ENCODE results near the gene LIFR.

The LIFR gene

DNA sequence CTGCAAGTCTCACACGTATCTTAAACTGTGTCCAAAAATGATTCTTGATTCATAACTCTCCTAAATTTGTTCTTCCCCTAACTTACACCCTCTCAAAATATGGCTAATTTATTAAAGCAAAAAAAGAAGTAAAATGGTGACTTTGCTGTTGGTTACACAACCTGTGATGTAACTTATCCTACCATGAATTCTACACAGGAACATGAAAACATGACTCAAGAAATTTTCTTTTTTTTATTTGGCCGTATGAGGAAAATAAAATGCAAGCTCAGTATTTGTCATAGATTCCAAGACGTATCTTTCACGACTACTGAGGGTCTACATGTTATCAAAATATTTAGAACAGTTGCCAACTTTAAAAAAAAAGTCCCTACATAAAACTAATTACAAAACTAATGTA lies 9.2 kb downstream of the LIFR start:
- Histone ChIP-seq H3K4me3 (ENCODE audit: low read depth in 1 of 2, low read length in 2 of 2) (no peak overlapping the region), H3K27me3 (ENCODE audit: low read depth, low read length) (no peaks in the 10 kb centered on the region), H3K36me3 (ENCODE audit: control insufficient read depth in 1 of 2, insufficient read depth in 2 of 2, low read length in 2 of 2) (no peaks in the 10 kb centered on the region), H3K4me1 (ENCODE audit: control insufficient read depth in 1 of 2, insufficient read depth in 2 of 2, low read length in 2 of 2) (no peaks in the 10 kb centered on the region), H3K27ac (ENCODE audit: low read length) (no peak overlapping the region), H3K9me3 (ENCODE audit: control insufficient read depth in 1 of 2, low read length in 2 of 2) (no peaks in the 10 kb centered on the region)

DNA sequence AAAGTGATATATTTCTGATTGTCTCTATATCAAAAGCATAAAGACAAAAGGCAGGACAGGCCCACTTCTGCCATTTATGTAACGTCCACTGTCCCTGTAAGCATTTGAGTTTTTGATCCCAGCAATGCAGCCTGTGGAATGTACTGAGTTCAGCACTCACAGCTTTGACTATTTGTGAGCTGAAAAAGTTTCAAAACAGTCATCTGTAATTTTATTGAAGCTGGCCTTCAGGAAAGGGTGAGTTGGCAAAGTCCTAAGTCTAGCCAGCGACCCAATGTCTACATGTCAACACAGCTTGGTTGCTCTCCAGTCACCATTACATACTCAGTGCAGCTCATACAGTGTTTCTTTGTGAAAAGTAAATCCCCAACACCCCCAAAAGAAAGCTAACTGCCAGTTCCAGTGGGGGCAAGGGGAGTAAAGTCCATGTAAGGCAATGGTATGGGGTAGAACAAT lies 9.7 kb downstream of the LIFR start:
- H3K4me1 ChIP-seq (ENCODE audit: control insufficient read depth in 1 of 2, insufficient read depth in 2 of 2, low read length in 2 of 2): no peaks in the 10 kb centered on the region

GRCh38 chr5:38543886-38544285 lies 12.6 kb downstream of the LIFR start:
- H3K9me3 ChIP-seq (ENCODE audit: control insufficient read depth in 1 of 2, low read length in 2 of 2): no peaks in the 10 kb centered on the region
- no peak overlapping the region for H3K4me3 ChIP-seq (ENCODE audit: low read depth in 1 of 2, low read length in 2 of 2)
- no peaks in the 10 kb centered on the region for H3K4me1 ChIP-seq (ENCODE audit: control insufficient read depth in 1 of 2, insufficient read depth in 2 of 2, low read length in 2 of 2)
- no peaks in the 10 kb centered on the region for H3K27me3 ChIP-seq (ENCODE audit: low read depth, low read length)
- H3K27ac ChIP-seq (ENCODE audit: low read length): no peak overlapping the region
- no peaks in the 10 kb centered on the region for H3K36me3 ChIP-seq (ENCODE audit: control insufficient read depth in 1 of 2, insufficient read depth in 2 of 2, low read length in 2 of 2)

More for the DNA sequence above, 9.7 kb downstream of the LIFR start:
- Histone ChIP-seq H3K27ac (ENCODE audit: low read length) (no peak overlapping the region), H3K36me3 (ENCODE audit: control insufficient read depth in 1 of 2, insufficient read depth in 2 of 2, low read length in 2 of 2) (no peaks in the 10 kb centered on the region), H3K27me3 (ENCODE audit: low read depth, low read length) (no peaks in the 10 kb centered on the region), H3K9me3 (ENCODE audit: control insufficient read depth in 1 of 2, low read length in 2 of 2) (no peaks in the 10 kb centered on the region), H3K4me3 (ENCODE audit: low read depth in 1 of 2, low read length in 2 of 2) (no peak overlapping the region)

- Histone ChIP-seq H3K9me3 (ENCODE audit: control insufficient read depth in 1 of 2, low read length in 2 of 2) (no peaks in the 10 kb centered on the region), H3K36me3 (ENCODE audit: control insufficient read depth in 1 of 2, insufficient read depth in 2 of 2, low read length in 2 of 2) (no peaks in the 10 kb centered on the region), H3K27ac (ENCODE audit: low read length) (no peak overlapping the region), H3K27me3 (ENCODE audit: low read depth, low read length) (no peaks in the 10 kb centered on the region), H3K4me3 (ENCODE audit: low read depth in 1 of 2, low read length in 2 of 2) (no peak overlapping the region), H3K4me1 (ENCODE audit: control insufficient read depth in 1 of 2, insufficient read depth in 2 of 2, low read length in 2 of 2) (no peaks in the 10 kb centered on the region)
Measured at GRCh38 chr5:38543074-38543473, 13.4 kb downstream of the LIFR start.

DNA sequence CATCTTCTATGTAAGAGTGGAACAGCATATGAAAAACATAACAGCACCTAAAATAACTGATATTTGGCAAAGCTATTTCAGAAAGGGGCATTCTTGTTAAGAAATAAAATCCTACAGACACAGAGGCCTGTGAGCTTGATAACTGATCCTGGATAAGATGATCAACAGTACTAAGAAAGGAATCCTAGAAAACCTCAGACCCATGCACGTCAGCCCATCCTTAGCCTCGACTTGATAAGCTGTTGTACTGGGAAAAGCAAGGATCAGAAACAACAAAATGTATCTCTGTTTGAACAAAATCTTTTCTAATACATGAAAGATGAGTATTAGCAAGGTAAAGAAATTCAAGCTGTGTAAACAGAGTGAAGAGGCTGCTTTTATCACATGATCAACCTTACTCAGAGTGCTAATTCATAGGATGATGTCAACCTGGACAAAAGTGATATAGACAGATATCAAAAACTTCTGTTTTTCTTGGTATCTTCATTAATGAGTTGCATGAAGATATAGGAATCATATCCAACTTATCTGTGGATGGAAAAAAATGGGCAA lies 15.2 kb downstream of the LIFR start:
- Histone ChIP-seq H3K9me3 (ENCODE audit: control insufficient read depth in 1 of 2, low read length in 2 of 2) (no peaks in the 10 kb centered on the region), H3K4me3 (ENCODE audit: low read depth in 1 of 2, low read length in 2 of 2) (no peak overlapping the region), H3K27me3 (ENCODE audit: low read depth, low read length) (no peaks in the 10 kb centered on the region), H3K27ac (ENCODE audit: low read length) (no peak overlapping the region), H3K4me1 (ENCODE audit: control insufficient read depth in 1 of 2, insufficient read depth in 2 of 2, low read length in 2 of 2) (no peaks in the 10 kb centered on the region), H3K36me3 (ENCODE audit: control insufficient read depth in 1 of 2, insufficient read depth in 2 of 2, low read length in 2 of 2) (no peaks in the 10 kb centered on the region)

DNA sequence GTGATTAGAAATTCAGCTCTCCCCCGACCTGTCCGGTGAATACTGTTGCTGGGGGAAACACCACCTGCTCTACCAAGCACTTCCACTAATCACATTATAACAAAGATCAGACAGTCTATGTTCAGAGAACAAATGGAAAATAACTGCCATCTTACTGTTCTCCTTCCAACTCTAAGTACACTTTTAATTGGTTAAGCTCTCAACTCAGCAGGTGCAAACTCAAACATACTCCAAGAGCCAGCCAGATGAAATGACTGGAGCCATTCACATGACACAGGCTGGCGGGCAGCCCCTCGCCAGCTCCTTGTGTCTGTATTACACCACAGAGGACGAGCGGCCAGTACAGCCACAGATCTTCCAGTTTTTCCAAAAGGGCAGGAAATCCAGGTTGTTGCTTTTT lies 16.1 kb downstream of the LIFR start:
- H3K4me3 ChIP-seq (ENCODE audit: low read depth in 1 of 2, low read length in 2 of 2): no peak overlapping the region

DNA sequence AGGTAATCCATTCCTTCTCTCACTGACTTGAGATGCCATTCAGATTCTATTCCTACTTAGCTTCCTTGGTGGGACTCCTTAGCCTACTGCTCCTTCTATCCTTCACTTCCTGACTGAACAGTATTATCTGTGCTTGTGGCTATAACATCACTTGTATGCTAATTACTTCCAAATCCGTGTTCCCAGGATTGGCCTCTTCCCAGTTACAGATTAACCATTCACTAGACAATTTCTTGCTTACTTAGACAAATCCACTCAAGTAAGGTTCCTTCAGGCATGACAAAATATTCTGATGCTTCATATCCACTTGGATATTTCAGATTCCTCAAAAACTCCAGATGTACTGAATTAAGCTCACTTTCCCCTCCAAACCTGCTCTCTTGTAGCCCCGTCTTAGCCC lies 18.3 kb downstream of the LIFR start:
- Histone ChIP-seq H3K4me1 (ENCODE audit: control insufficient read depth in 1 of 2, insufficient read depth in 2 of 2, low read length in 2 of 2) (no peaks in the 10 kb centered on the region), H3K4me3 (ENCODE audit: low read depth in 1 of 2, low read length in 2 of 2) (no peak overlapping the region), H3K27ac (ENCODE audit: low read length) (no peak overlapping the region), H3K9me3 (ENCODE audit: control insufficient read depth in 1 of 2, low read length in 2 of 2) (no peaks in the 10 kb centered on the region), H3K36me3 (ENCODE audit: control insufficient read depth in 1 of 2, insufficient read depth in 2 of 2, low read length in 2 of 2) (no peaks in the 10 kb centered on the region), H3K27me3 (ENCODE audit: low read depth, low read length) (no peaks in the 10 kb centered on the region)

More for the DNA sequence above, 16.1 kb downstream of the LIFR start:
- H3K27me3 ChIP-seq (ENCODE audit: low read depth, low read length): no peaks in the 10 kb centered on the region
- H3K27ac ChIP-seq (ENCODE audit: low read length): no peak overlapping the region
- no peaks in the 10 kb centered on the region for H3K9me3 ChIP-seq (ENCODE audit: control insufficient read depth in 1 of 2, low read length in 2 of 2)
- H3K4me1 ChIP-seq (ENCODE audit: control insufficient read depth in 1 of 2, insufficient read depth in 2 of 2, low read length in 2 of 2): no peaks in the 10 kb centered on the region
- no peaks in the 10 kb centered on the region for H3K36me3 ChIP-seq (ENCODE audit: control insufficient read depth in 1 of 2, insufficient read depth in 2 of 2, low read length in 2 of 2)

- Histone ChIP-seq H3K9me3 (ENCODE audit: control insufficient read depth in 1 of 2, low read length in 2 of 2) (no peaks in the 10 kb centered on the region), H3K27me3 (ENCODE audit: low read depth, low read length) (no peaks in the 10 kb centered on the region), H3K4me1 (ENCODE audit: control insufficient read depth in 1 of 2, insufficient read depth in 2 of 2, low read length in 2 of 2) (no peaks in the 10 kb centered on the region), H3K36me3 (ENCODE audit: control insufficient read depth in 1 of 2, insufficient read depth in 2 of 2, low read length in 2 of 2) (no peaks in the 10 kb centered on the region), H3K4me3 (ENCODE audit: low read depth in 1 of 2, low read length in 2 of 2) (no peak overlapping the region), H3K27ac (ENCODE audit: low read length) (no peak overlapping the region)
Measured at GRCh38 chr5:38537505-38537904, 18.9 kb downstream of the LIFR start.

DNA sequence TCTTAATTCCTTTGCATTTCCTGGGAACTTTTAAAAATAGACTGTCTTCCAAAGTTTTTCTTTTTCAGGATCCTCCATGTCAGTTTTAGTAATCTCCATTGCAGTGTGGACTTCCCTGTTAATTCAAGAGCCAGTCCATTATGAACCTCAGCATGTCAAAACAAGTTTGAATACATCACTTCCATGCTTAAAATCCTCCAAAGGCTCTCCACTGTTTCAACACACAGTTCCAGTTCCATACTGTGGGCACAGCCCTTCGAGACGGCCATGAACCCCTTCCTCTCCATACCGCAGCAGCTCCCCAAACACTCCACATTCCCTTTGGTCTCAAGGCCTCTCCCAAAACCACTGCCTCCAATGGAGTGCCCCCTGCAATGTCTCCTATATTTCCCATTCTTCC lies 19.5 kb downstream of the LIFR start:
- H3K4me1 ChIP-seq (ENCODE audit: control insufficient read depth in 1 of 2, insufficient read depth in 2 of 2, low read length in 2 of 2): no peaks in the 10 kb centered on the region
- H3K27ac ChIP-seq (ENCODE audit: low read length): no peak overlapping the region
- H3K9me3 ChIP-seq (ENCODE audit: control insufficient read depth in 1 of 2, low read length in 2 of 2): no peaks in the 10 kb centered on the region
- H3K36me3 ChIP-seq (ENCODE audit: control insufficient read depth in 1 of 2, insufficient read depth in 2 of 2, low read length in 2 of 2): no peaks in the 10 kb centered on the region
- no peak overlapping the region for H3K4me3 ChIP-seq (ENCODE audit: low read depth in 1 of 2, low read length in 2 of 2)
- H3K27me3 ChIP-seq (ENCODE audit: low read depth, low read length): no peaks in the 10 kb centered on the region

DNA sequence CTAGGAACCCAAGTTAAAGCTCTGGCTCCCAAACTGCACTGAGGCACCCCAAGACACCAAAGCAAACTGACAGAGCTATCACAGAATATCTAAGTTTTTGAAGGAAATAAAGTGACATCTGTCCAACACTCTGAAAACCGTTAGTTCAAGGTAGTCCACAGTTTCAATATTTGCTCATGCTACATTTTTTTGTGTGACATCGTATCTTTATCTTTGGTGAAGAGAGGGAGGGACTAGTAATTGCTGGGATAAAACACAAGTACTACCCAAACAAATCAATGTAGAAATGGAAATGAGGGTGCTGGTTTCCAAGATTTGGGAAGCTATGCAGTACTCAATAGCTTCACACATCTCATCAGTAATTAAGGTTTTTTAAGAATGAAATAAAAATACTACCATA lies 20.6 kb downstream of the LIFR start:
- H3K27me3 ChIP-seq (ENCODE audit: low read depth, low read length): no peaks in the 10 kb centered on the region
- H3K9me3 ChIP-seq (ENCODE audit: control insufficient read depth in 1 of 2, low read length in 2 of 2): no peaks in the 10 kb centered on the region
- no peak overlapping the region for H3K4me3 ChIP-seq (ENCODE audit: low read depth in 1 of 2, low read length in 2 of 2)
- H3K36me3 ChIP-seq (ENCODE audit: control insufficient read depth in 1 of 2, insufficient read depth in 2 of 2, low read length in 2 of 2): no peaks in the 10 kb centered on the region
- no peaks in the 10 kb centered on the region for H3K4me1 ChIP-seq (ENCODE audit: control insufficient read depth in 1 of 2, insufficient read depth in 2 of 2, low read length in 2 of 2)
- no peak overlapping the region for H3K27ac ChIP-seq (ENCODE audit: low read length)

DNA sequence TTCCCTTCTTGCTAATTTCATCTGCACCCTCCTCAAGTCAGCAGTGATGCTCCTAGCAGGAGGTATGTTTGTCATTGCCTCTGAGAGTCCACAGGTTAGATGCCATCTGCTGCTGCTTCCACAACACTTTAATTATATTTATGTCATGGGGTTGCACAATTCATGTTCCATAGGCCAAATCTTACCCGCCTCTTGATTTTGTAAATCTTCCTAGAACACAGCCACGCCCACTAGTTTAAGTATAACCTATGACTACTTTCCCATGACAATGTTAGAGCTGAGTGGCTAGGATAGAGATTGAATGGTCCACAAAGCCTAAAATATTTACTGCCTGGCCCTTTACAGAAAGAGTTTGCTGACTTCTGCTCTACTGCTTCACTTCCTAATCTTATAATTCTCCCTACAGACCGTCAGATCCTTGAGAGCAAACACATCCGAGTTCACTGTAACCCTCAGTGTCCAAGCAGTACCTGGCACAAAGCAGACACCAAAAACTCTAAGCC lies 21.1 kb downstream of the LIFR start:
- H3K4me3 ChIP-seq (ENCODE audit: low read depth in 1 of 2, low read length in 2 of 2): no peak overlapping the region
- no peaks in the 10 kb centered on the region for H3K9me3 ChIP-seq (ENCODE audit: control insufficient read depth in 1 of 2, low read length in 2 of 2)
- no peaks in the 10 kb centered on the region for H3K4me1 ChIP-seq (ENCODE audit: control insufficient read depth in 1 of 2, insufficient read depth in 2 of 2, low read length in 2 of 2)
- H3K36me3 ChIP-seq (ENCODE audit: control insufficient read depth in 1 of 2, insufficient read depth in 2 of 2, low read length in 2 of 2): no peaks in the 10 kb centered on the region
- no peaks in the 10 kb centered on the region for H3K27me3 ChIP-seq (ENCODE audit: low read depth, low read length)
- H3K27ac ChIP-seq (ENCODE audit: low read length): no peak overlapping the region

GRCh38 chr5:38534156-38534453 lies 22.3 kb downstream of the LIFR start:
- Histone ChIP-seq H3K36me3 (ENCODE audit: control insufficient read depth in 1 of 2, insufficient read depth in 2 of 2, low read length in 2 of 2) (no peaks in the 10 kb centered on the region), H3K27me3 (ENCODE audit: low read depth, low read length) (no peaks in the 10 kb centered on the region), H3K4me3 (ENCODE audit: low read depth in 1 of 2, low read length in 2 of 2) (no peak overlapping the region), H3K27ac (ENCODE audit: low read length) (no peak overlapping the region), H3K4me1 (ENCODE audit: control insufficient read depth in 1 of 2, insufficient read depth in 2 of 2, low read length in 2 of 2) (no peaks in the 10 kb centered on the region), H3K9me3 (ENCODE audit: control insufficient read depth in 1 of 2, low read length in 2 of 2) (no peaks in the 10 kb centered on the region)
